ENCODE results near the gene CPXM1.
"Not testable (repeated sequence)": the region's sequence is repeated elsewhere in the genome, so short reads cannot be mapped to it uniquely, and the experiment has no call there.

CPXM1 gene

DNA sequence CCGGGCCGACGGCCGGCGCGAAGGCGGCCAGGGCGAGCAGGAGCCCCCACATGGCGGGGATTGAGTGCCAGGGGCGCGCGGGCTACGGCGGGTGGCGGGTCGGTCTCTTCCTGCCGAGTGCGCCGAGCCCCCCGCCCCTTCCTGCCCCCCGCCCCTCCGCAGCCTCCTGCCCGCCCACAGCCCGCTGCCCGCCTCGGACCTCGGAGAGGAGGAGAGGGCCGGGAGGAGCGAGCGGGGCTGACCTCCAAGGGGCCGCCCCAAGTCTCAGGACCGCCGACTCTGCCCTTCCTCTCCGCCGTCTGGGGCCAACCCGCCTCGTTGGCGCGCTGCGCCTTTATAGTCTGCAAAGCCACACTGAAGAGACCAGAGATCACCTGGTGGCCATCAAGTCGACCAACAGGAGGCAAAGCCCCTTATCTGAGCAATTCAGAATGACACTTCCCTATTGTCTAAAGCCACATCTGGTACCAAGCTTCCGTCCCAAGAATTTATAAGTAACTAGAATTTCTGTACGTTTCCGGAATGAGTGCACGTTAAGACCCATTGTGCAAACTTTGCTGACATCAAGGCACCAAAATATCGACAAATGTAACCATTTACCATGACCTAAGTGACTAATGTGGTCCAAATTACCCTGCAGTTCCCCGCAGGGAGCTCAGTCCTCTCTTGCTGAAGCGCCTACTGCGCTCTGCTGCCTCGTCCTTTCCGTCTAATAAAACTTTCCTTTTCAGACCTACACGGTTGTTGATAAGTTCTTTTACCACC is at the start of gene CPXM1:
Gene CPXM1 (minus strand): TSS at position 107 of the 765 bp plus-strand sequence. CDS start 55 bp downstream, at position 52.
- DNase-seq = no peak

GRCh38 chr20:2849529-2849928 is 49.1 kb upstream of the CPXM1 start:
- no peak for DNase-seq

GRCh38 chr20:2847802-2848201 is 47.4 kb upstream of the CPXM1 start:
- DNase-seq = no peak

GRCh38 chr20:2846698-2847097 is 46.3 kb upstream of the CPXM1 start:
- DNase-seq = no peak

GRCh38 chr20:2845607-2846006 is 45.2 kb upstream of the CPXM1 start:
- no peak for DNase-seq

- no peak for DNase-seq
These were observed 40.6 kb upstream of the CPXM1 start for GRCh38 chr20:2840967-2841531.

- peak; percentile 83 for DNase-seq
These were observed 39.9 kb upstream of the CPXM1 start, which contains the start of the genes PCED1A and VPS16 for GRCh38 chr20:2840138-2840966. Gene PCED1A (minus strand): TSS chr20:2840655. CDS start chr20:2839912, 743 bp downstream. Gene VPS16 (plus strand): TSS chr20:2840745. CDS start chr20:2840775, 30 bp downstream.

DNA sequence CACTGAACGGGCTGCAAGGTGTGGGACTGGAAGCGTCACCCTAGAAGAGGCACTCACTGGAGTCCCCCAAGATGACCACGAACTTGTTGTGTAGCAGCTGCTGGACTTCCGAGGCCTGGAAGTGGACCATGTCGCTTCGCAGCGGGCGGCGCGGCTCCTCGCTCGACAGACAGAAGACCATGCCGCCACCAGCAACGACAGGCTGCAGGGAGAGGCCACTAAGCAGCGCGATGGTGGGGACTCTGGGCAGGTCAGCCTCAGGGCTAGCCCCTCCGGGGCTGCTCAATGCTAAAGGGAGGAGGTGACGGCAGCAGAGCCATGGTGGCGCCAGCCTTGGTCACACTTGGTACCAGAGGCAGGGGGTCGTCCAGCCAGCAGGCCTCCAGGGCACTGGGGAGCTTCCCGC is 39.3 kb upstream of the CPXM1 start:
- no peak for DNase-seq

DNA sequence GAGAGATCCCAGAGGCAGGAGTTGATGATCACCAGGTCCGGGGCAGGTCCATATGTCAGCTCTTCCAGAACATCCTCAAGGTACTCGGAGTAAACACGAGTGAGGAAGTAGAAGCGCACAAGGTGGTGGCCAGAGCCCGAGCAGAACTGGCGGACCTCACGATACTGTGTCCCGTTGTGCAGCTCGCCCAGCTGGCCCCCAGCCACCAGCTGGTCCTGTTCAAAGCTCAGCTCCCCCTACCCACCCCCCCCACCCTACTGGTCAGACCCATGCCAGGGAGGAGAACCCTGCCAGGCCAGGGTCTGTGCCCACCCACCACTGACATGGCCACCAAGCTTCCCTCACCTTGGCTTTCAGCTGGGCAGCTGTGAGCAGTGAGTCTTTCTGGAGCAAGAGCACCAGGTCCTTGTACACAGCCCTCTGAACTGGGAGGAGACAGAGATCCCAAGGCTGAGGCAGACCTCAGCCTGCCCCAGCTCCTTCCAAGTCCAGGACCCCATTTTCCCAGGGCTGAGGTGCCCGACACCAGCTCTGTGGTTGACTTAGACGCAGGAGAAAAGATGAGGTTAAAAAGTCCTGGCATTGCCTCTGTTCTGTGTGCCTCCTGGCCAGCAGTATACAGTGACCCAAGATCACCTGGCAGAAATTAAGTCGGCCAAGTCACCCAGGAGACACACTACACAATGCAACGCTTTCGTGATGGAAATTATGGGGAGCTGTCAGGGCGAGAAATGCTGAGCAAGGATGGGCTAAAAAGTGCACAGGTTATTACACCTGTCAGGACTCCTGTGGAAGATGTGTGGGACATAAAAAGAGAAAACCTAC is 38.6 kb upstream of the CPXM1 start:
- DNase-seq = no peak

DNA sequence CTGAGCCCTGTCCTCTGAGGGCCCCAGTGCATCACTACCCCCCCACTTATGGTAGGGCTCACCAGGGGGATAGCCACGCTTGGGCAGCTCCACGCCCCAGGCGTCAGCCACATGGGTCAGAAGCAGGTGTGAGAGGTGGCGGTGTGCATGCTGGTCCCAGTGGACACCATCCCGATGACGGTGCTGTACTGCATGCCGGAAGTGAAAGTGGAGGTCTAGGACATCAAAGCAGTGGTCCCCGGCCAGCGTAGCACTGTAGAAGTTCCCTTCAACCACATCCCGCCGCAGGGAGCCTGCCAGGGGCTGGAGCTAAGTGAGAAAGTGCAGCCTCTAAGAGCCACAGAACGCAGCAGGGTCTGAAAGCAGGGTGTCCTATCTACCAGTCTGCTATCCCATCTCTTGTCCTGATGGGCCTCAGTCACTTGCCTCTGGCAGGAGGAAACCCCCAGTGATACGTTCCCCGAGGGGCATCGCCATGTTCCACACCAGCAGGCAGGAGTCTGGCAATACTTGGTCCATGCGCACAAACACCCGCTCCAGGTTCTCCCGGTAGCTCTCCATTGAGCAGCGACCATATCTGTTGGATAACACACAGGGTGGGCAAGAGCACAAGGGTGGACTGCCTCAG is 37.9 kb upstream of the CPXM1 start:
- DNase-seq = no peak

- DNase-seq = no peak
These were observed 37.0 kb upstream of the CPXM1 start for GRCh38 chr20:2837221-2837960.

GRCh38 chr20:2836035-2836434 is 35.6 kb upstream of the CPXM1 start:
- DNase-seq = no peak

DNA sequence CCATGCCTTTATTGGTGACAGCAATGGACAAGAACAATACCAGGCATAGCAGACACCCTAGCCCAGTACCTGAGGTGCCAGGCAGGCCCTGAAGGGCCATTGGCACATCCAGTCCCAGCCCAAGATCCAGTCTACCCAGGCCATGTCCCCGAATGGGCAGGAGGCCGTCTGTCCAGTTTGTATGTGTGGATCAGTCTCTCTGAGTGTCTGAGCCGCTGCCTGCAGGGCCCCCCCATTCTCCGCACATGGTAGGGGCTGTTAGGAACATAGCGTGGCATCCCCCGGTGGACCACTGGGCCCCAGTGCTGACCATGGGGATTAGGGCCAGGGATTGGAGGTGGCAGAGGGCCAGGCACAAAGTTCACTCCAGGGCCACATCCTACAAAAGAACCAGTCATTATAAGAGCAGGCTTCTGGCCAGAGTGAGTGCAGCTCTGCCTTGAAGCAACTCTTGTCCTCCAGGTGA is 34.9 kb upstream of the CPXM1 start:
- DNase-seq = no peak

DNA sequence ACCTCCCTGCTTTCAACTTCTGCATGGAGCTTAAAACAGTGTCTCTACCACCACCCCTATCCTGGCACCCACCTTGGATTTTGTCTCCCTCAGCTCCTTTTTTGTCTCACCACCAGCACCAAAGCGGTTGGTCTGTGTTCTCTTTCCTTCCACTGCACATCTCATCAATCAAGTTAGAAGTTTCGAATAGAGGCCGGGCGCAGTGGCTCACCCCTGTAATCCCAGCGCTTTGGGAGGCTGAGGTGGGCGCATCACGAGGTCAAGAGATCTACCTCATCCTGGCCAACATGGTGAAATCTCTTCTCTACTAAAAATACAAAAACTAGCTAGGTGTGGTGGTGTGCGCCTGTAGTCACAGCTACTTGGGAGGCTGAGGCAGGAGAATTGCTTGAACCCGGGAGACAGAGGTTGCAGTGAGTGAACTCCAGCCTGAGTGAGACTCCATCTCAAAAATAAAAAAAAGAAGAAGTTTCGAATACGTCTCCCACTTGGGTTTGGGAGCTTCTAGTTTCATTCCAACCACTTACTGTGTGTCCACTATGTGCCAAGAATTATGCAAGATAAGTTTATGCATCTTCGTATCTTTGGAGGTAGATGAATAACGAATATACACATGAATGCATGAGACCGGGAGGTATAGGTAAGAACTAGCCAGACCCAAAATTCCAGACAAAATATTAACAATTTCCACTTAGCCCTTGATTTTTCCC is 34.1 kb upstream of the CPXM1 start:
- no peak for DNase-seq

- no peak for DNase-seq
These were observed 33.3 kb upstream of the CPXM1 start for GRCh38 chr20:2833761-2834160.

DNA sequence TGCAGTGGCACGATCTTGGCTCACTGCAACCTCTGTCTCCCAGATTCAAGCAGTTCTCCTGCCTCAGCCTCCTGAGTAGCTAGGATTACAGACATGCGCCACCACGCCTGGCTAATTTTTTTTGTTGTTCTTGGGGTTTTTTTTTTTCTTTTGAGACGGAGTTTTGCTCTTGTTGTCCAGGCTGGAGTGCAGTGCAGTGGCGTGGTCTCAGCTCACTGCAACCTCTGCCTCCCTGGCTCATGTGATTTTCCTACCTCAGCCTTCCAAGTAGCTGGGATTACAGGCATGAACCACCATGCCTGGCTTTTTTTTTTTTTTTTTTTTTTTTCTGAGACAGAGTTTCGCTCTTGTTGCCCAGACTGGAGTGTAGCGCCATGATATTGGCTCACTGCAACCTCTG is 30.8 kb upstream of the CPXM1 start:
- not testable (repeated sequence) for DNase-seq

- no peak for DNase-seq
These were observed 28.9 kb upstream of the CPXM1 start for GRCh38 chr20:2829376-2829775.

GRCh38 chr20:2826655-2827054 is 26.2 kb upstream of the CPXM1 start:
- DNase-seq = no peak

GRCh38 chr20:2825761-2826160 is 25.3 kb upstream of the CPXM1 start:
- no peak for DNase-seq

- no peak for DNase-seq
These were observed 21.6 kb upstream of the CPXM1 start for GRCh38 chr20:2822073-2822472.
